Measurements from ENCODE around the gene GPR37. TPM values are rescaled to one million over a fixed set of nuclear protein-coding genes. Genes with fewer than 3 reads are reported as not detected.

Gene GPR37
- total and polyA plus RNA-seq, 4 experiments from 2014 or later = not detected

DNA sequence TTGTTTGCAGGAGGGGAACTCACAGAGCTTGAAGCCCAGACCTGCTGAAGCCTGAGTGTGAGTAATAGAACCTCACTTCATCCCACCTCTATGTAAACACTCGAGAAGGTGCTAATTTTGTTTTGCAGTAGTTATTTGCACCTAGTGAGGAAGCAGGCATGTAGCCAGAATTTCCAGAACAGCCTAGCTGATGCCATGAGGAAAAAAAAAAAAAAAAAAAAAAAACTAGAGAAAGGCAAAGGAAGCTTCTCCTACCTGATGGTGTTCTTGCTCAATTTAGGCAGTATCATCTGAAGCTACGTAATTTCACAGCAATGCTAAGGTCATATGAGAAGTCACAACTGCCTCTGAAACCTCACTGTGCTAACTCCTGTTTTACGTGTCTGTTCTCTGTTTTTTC, 13.6 kb upstream of the GPR37 start:
- H3K27me3 ChIP-seq (ENCODE audit: insufficient read depth, low read length) = no peaks in the 10 kb centered on the region
- ChIA-PET POLR2A (ENCODE audit: partially characterized antibody) (no interaction called here), CTCF (ENCODE audit: partially characterized antibody) (no interaction called here)
- no peak overlapping the region for H3K27ac ChIP-seq (ENCODE audit: low read depth, low read length)
- DNase-seq = no peak
- Mint-ChIP-seq H3K27ac (no peak overlapping the region), H3K9me3 (peaks cover 0 to 2% (median 0%) of the 10 kb centered on the region in 8 donors), H3K4me3 (no peak overlapping the region), H3K36me3 (no peaks in the 10 kb centered on the region), H3K27me3 (peaks cover 6 to 7% of the 10 kb centered on the region in 2 donors), H3K4me1 (no peaks in the 10 kb centered on the region)
- intact Hi-C loops (cut with micrococcal nuclease) = no loop called here
- no peaks in the 10 kb centered on the region for H3K9me3 ChIP-seq (ENCODE audit: control insufficient read depth in 1 of 2, low read length in 2 of 2)
- H3K4me3 ChIP-seq (ENCODE audit: low read length in 2 of 2) = no peak overlapping the region
- H3K4me1 ChIP-seq (ENCODE audit: insufficient read depth, low read length) = no peaks in the 10 kb centered on the region
- no peaks in the 10 kb centered on the region for H3K36me3 ChIP-seq (ENCODE audit: insufficient read depth, low read length)

DNA sequence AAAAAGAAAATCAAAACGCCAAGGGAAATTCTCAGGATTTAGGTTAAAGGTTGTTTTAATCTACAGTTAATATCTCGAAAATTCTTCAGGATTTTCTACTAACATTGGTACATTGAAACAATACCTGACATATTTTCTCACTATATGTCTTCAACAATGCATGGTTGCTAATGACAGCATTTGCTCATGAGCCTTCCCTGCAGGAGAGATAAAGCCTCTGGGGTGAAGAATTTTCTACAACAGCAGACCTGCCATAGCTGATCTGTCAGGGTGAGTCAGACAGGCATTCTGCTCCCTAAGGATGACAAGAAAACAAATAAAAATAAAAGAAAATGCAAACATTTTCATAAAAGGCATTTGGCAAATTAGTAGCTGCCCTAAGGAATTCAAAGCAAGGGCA, 11.7 kb upstream of the GPR37 start:
- H3K4me1 ChIP-seq (ENCODE audit: insufficient read depth, low read length) = no peaks in the 10 kb centered on the region
- no peak overlapping the region for H3K4me3 Mint-ChIP-seq
- intact Hi-C loops (cut with micrococcal nuclease) = no loop called here
- no peak for DNase-seq
- H3K36me3 Mint-ChIP-seq = no peaks in the 10 kb centered on the region
- no peaks in the 10 kb centered on the region for H3K36me3 ChIP-seq (ENCODE audit: insufficient read depth, low read length)
- no peaks in the 10 kb centered on the region for H3K27me3 ChIP-seq (ENCODE audit: insufficient read depth, low read length)
- no peaks in the 10 kb centered on the region for H3K9me3 ChIP-seq (ENCODE audit: control insufficient read depth in 1 of 2, low read length in 2 of 2)
- peaks cover 0 to 2% (median 0%) of the 10 kb centered on the region in 8 donors for H3K9me3 Mint-ChIP-seq
- ChIA-PET POLR2A (ENCODE audit: partially characterized antibody) (no interaction called here), CTCF (ENCODE audit: partially characterized antibody) (no interaction called here)
- H3K27ac Mint-ChIP-seq = no peak overlapping the region
- H3K27me3 Mint-ChIP-seq = peaks cover 8 to 10% of the 10 kb centered on the region in 2 donors
- no peak overlapping the region for H3K27ac ChIP-seq (ENCODE audit: low read depth, low read length)
- no peak overlapping the region for H3K4me3 ChIP-seq (ENCODE audit: low read length in 2 of 2)
- no peaks in the 10 kb centered on the region for H3K4me1 Mint-ChIP-seq

DNA sequence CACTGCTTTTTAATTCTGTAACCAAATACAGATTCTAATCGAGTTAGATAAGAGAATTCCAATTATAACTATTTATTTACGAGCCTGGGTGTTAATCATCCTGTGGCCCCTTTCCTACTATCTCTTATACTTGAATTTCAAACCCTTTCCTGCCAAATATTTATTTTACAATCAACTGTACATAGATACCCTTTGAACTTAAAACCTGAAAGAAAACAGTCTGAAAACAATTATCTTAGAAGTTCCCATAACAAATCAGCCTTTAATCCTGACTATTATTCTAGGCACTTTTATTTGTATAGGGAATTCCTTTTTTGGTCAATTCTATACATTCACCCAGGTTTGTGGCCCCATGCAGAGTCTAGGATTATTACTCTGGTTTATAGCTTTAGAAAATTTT, 10.6 kb upstream of the GPR37 start:
- Histone ChIP-seq H3K9me3 (ENCODE audit: control insufficient read depth in 1 of 2, low read length in 2 of 2) (no peaks in the 10 kb centered on the region), H3K27ac (ENCODE audit: low read depth, low read length) (no peak overlapping the region), H3K27me3 (ENCODE audit: insufficient read depth, low read length) (no peaks in the 10 kb centered on the region), H3K4me1 (ENCODE audit: insufficient read depth, low read length) (no peaks in the 10 kb centered on the region), H3K36me3 (ENCODE audit: insufficient read depth, low read length) (no peaks in the 10 kb centered on the region), H3K4me3 (ENCODE audit: low read length in 2 of 2) (no peak overlapping the region)
- H3K27ac Mint-ChIP-seq = no peak overlapping the region
- DNase-seq = no peak
- H3K4me3 Mint-ChIP-seq = no peak overlapping the region
- H3K27me3 Mint-ChIP-seq = peaks cover 8 to 11% of the 10 kb centered on the region in 2 donors
- POLR2A ChIA-PET (ENCODE audit: partially characterized antibody) = no interaction called here
- CTCF ChIA-PET (ENCODE audit: partially characterized antibody) = no interaction called here
- no peaks in the 10 kb centered on the region for H3K36me3 Mint-ChIP-seq
- peaks cover 0 to 2% (median 0%) of the 10 kb centered on the region in 8 donors for H3K9me3 Mint-ChIP-seq
- no peaks in the 10 kb centered on the region for H3K4me1 Mint-ChIP-seq
- intact Hi-C loops (cut with micrococcal nuclease) = no loop called here

DNA sequence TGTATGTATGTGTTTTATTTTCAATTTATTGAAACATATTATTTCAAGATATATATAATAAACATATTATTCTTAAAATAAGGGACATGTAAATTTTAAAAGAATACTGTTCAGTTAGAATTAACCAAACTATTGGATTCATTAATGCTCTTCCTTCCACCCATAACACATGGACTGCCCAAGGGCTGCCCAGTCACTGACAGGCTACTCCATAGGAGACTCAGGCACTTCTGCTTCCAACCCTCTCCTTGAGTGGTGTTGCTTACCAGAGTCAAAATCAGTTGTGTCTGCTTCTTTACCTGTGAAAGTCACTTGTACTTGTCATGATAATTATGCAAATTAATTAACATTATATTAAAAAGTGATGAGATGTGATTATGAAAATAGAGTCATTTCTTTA, 9.8 kb upstream of the GPR37 start:
- Mint-ChIP-seq H3K27ac (no peak overlapping the region), H3K9me3 (peaks cover 0 to 2% (median 0%) of the 10 kb centered on the region in 8 donors), H3K36me3 (no peaks in the 10 kb centered on the region), H3K27me3 (peaks cover 8 to 11% of the 10 kb centered on the region in 2 donors), H3K4me1 (no peaks in the 10 kb centered on the region), H3K4me3 (no peak overlapping the region)
- Histone ChIP-seq H3K27me3 (ENCODE audit: insufficient read depth, low read length) (no peaks in the 10 kb centered on the region), H3K9me3 (ENCODE audit: control insufficient read depth in 1 of 2, low read length in 2 of 2) (no peaks in the 10 kb centered on the region), H3K4me1 (ENCODE audit: insufficient read depth, low read length) (no peaks in the 10 kb centered on the region), H3K36me3 (ENCODE audit: insufficient read depth, low read length) (no peaks in the 10 kb centered on the region), H3K27ac (ENCODE audit: low read depth, low read length) (no peak overlapping the region), H3K4me3 (ENCODE audit: low read length in 2 of 2) (no peak overlapping the region)
- DNase-seq = no peak
- ChIA-PET POLR2A (ENCODE audit: partially characterized antibody) (no interaction called here), CTCF (ENCODE audit: partially characterized antibody) (no interaction called here)
- intact Hi-C loops (cut with micrococcal nuclease) = no loop called here

DNA sequence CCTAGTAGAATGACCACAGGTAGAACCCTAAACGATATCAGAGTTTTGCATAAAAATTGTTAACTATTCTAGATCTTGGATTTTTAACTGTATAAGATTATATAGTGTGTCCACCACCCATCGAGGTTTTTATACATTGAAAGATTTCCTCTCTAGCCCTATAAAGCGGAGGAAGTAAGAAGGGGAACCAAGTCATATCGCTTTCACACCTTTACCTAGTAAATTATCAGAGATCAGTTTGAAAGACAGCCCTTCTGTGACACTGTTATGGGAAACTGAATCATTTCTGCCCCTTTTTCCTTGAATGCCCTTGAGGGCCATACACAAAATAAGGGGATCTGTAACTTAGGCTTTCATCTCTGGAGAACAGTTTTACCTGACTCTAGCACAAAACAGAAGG, 8.3 kb upstream of the GPR37 start:
- H3K27ac Mint-ChIP-seq = no peak overlapping the region
- no peaks in the 10 kb centered on the region for H3K27me3 ChIP-seq (ENCODE audit: insufficient read depth, low read length)
- H3K4me1 Mint-ChIP-seq = no peaks in the 10 kb centered on the region
- ChIA-PET CTCF (ENCODE audit: partially characterized antibody) (no interaction called here), POLR2A (ENCODE audit: partially characterized antibody) (no interaction called here)
- H3K4me3 Mint-ChIP-seq = no peak overlapping the region
- H3K9me3 ChIP-seq (ENCODE audit: control insufficient read depth in 1 of 2, low read length in 2 of 2) = no peaks in the 10 kb centered on the region
- H3K4me1 ChIP-seq (ENCODE audit: insufficient read depth, low read length) = no peaks in the 10 kb centered on the region
- DNase-seq = no peak
- H3K36me3 Mint-ChIP-seq = no peaks in the 10 kb centered on the region
- no peak overlapping the region for H3K27ac ChIP-seq (ENCODE audit: low read depth, low read length)
- H3K9me3 Mint-ChIP-seq = no peaks in the 10 kb centered on the region
- peaks cover 6 to 11% of the 10 kb centered on the region in 2 donors for H3K27me3 Mint-ChIP-seq
- intact Hi-C loops (cut with micrococcal nuclease) = no loop called here
- no peak overlapping the region for H3K4me3 ChIP-seq (ENCODE audit: low read length in 2 of 2)
- H3K36me3 ChIP-seq (ENCODE audit: insufficient read depth, low read length) = no peaks in the 10 kb centered on the region

DNA sequence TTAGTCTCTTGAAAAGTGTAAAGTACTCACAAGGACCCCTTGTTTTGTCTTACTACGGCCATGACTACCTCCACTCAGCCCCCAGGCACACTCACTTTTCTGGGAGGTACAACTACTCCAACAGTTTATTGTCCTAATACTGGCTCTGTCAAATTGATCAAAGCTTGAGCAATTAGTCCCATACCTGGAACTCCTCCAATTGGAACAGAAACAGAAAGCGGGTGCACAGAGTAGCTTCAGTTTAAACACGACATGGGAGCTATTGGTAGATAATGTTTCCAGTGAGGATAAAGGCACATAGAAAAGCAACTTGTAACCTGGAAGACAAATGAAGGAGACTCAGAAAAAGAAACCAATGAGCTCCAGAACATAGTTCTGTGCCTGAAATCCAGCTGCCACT, 7.7 kb upstream of the GPR37 start:
- POLR2A ChIA-PET (ENCODE audit: partially characterized antibody) = no interaction called here
- Histone ChIP-seq H3K27me3 (ENCODE audit: insufficient read depth, low read length) (no peaks in the 10 kb centered on the region), H3K9me3 (ENCODE audit: control insufficient read depth in 1 of 2, low read length in 2 of 2) (no peaks in the 10 kb centered on the region), H3K4me3 (ENCODE audit: low read length in 2 of 2) (no peak overlapping the region), H3K4me1 (ENCODE audit: insufficient read depth, low read length) (no peaks in the 10 kb centered on the region), H3K36me3 (ENCODE audit: insufficient read depth, low read length) (no peaks in the 10 kb centered on the region), H3K27ac (ENCODE audit: low read depth, low read length) (no peak overlapping the region)
- CTCF ChIA-PET (ENCODE audit: partially characterized antibody) = no interaction called here
- Mint-ChIP-seq H3K4me1 (no peaks in the 10 kb centered on the region), H3K27ac (no peak overlapping the region), H3K4me3 (no peak overlapping the region), H3K36me3 (no peaks in the 10 kb centered on the region), H3K9me3 (no peaks in the 10 kb centered on the region), H3K27me3 (peaks cover 5 to 11% of the 10 kb centered on the region in 2 donors)
- no peak for DNase-seq
- intact Hi-C loops (cut with micrococcal nuclease) = no loop called here

DNA sequence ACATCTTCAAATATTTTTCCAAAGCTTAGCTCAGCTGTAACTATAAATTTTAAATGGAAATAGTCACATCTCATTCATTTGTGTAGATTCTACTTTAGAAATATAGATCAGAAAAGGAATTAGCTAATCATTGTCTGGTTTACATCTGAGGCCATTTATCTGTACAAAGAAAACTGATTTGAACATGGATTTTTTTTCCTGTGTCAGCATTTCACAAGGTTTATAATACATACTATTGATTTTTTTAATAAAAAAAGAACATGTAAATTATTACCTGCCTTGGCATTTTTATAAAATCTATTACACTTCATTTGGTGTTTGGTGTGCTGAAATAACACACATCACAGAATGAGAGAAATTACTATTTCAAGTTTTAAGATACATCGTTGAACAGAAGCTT, 3.5 kb upstream of the GPR37 start:
- Mint-ChIP-seq H3K27ac (no peak overlapping the region), H3K9me3 (no peaks in the 10 kb centered on the region), H3K4me3 (no peak overlapping the region), H3K4me1 (peaks cover 3 to 12% (median 7%) of the 10 kb centered on the region in 4 donors), H3K27me3 (peaks cover 17 to 20% of the 10 kb centered on the region in 2 donors), H3K36me3 (peaks cover 0 to 2% of the 10 kb centered on the region in 2 donors)
- CTCF ChIA-PET (ENCODE audit: partially characterized antibody) = no interaction called here
- POLR2A ChIA-PET (ENCODE audit: partially characterized antibody) = no interaction called here
- Histone ChIP-seq H3K9me3 (ENCODE audit: control insufficient read depth in 1 of 2, low read length in 2 of 2) (no peaks in the 10 kb centered on the region), H3K27me3 (ENCODE audit: insufficient read depth, low read length) (peaks cover 1% of the 10 kb centered on the region), H3K4me3 (ENCODE audit: low read length in 2 of 2) (no peak overlapping the region), H3K4me1 (ENCODE audit: insufficient read depth, low read length) (peaks cover 15% of the 10 kb centered on the region), H3K27ac (ENCODE audit: low read depth, low read length) (no peak overlapping the region), H3K36me3 (ENCODE audit: insufficient read depth, low read length) (no peaks in the 10 kb centered on the region)
- intact Hi-C loops (cut with micrococcal nuclease) = no loop called here
- DNase-seq = no peak

DNA sequence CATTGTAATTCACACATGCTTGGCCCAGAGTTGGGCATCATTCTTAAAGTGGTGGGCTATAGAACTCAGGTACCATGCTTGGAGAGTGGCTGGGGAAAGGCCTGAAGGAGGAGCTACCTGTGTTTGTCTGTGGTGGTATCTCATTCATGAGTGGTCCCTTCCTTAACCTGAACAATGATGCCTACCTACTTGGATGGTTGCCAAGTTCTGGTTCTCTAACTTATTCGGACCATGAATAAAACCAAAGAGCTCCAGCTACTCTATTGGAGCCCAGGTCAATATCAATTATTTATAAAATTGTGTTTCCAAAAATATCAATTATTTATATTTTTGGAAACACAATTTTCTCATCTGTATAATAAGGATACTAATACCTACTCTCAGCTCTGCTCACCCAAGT, 2.9 kb upstream of the GPR37 start:
- Mint-ChIP-seq H3K9me3 (no peaks in the 10 kb centered on the region), H3K27ac (no peak overlapping the region), H3K36me3 (peaks cover 0 to 2% of the 10 kb centered on the region in 2 donors), H3K4me1 (peaks cover 6 to 18% (median 11%) of the 10 kb centered on the region in 4 donors), H3K4me3 (no peak overlapping the region), H3K27me3 (peaks cover 19 to 24% of the 10 kb centered on the region in 2 donors)
- Histone ChIP-seq H3K36me3 (ENCODE audit: insufficient read depth, low read length) (no peaks in the 10 kb centered on the region), H3K4me1 (ENCODE audit: insufficient read depth, low read length) (peaks cover 15% of the 10 kb centered on the region), H3K27me3 (ENCODE audit: insufficient read depth, low read length) (peaks cover 5% of the 10 kb centered on the region), H3K9me3 (ENCODE audit: control insufficient read depth in 1 of 2, low read length in 2 of 2) (no peaks in the 10 kb centered on the region), H3K27ac (ENCODE audit: low read depth, low read length) (no peak overlapping the region), H3K4me3 (ENCODE audit: low read length in 2 of 2) (no peak overlapping the region)
- intact Hi-C loops (cut with micrococcal nuclease) = no loop called here
- POLR2A ChIA-PET (ENCODE audit: partially characterized antibody) = no interaction called here
- CTCF ChIA-PET (ENCODE audit: partially characterized antibody) = no interaction called here
- no peak for DNase-seq
